ENCODE measurements around the gene ACTMAP. TPM values are rescaled to one million over a fixed set of nuclear protein-coding genes. Genes with fewer than 3 reads are reported as not detected.

ACTMAP gene
- total RNA-seq, 1 experiment from 2014 or later, result 39.3 TPM

DNA sequence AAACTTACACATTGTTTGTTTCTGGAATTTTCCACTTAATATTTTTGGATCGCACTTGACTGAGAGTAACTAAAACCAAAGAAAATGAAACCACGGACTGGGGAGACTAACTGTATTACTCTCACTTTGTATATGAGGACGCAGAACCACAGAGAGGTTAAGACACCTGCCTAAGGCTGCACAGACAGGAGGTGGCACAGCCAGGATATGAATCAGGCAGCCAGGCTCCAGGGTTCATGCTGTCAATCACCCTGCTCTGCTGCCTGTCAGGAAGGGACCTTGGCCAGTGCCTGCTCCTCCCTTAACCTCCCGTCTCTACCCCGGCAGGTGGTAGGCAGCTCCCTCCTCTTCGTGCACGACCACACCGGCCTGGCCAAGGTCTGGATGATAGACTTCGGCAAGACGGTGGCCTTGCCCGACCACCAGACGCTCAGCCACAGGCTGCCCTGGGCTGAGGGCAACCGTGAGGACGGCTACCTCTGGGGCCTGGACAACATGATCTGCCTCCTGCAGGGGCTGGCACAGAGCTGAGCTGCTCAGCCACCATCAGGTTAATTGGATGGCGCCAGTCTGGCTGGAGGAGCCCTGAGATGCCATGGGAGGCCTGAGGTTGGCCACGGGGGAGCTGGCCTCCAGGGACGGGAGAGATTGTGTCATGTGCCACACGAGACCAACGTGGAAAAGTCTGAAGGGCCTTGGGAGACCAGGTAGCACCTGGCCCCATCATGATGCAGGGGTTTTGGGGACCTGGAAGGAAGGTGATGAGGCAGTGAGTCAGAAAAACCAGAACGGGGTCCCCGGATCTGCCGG lies 11.0 kb downstream of the ACTMAP start:
- Histone ChIP-seq H3K27ac (no peak overlapping the region), H3K79me2 (ENCODE audit: low read depth) (no peaks in the 10 kb centered on the region)
- POLR2A ChIA-PET (ENCODE audit: unreplicated experiment), result no interaction called here

DNA sequence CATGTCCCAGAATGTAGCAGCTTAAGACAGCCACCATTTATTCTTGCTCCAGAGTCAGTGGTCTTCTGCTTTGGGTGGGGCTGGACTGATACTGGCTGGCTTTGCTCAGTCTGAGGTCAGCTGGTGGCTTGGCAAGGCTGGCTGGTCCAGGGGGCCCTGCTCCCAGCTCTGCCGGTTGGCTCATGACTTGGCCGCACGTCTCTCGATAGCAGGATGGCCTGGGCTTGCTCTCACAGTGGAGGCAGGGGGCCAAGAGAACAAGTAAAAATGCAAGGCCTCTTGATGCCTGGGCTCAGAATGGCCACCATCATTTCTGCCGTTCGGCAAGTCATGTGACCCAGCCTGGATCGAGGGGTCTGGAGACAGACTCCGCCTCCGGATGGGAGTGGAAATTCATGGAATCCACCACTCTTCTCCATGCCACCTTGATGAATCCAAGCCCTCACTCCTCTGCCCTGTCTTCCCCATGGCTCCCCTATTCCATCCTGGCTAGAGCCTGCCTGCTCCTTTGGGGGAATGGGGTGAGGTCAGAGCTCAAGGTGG lies 13.1 kb downstream of the ACTMAP start:
- H3K27me3 ChIP-seq (ENCODE audit: insufficient read depth, low read depth), result no peaks in the 10 kb centered on the region
- no peak overlapping the region for H3K27ac ChIP-seq
- H3F3A ChIP-seq (ENCODE audit: insufficient read depth, low read depth), result peaks cover 31% of the 10 kb centered on the region
- intact Hi-C loops (cut with micrococcal nuclease; ENCODE audit: unreplicated experiment), result no loop called here
- no peak overlapping the region for H3K4me2 ChIP-seq
- no peak for TF ChIP-seq EZH2 (IDR thresholded peaks at IDR 0.05; ENCODE audit: low read depth)
- no peak for TF ChIP-seq CTCF (conservative IDR thresholded peaks at IDR 0.05)
- peaks cover 15% of the 10 kb centered on the region for H3K4me1 ChIP-seq (replicated peaks; ENCODE audit: insufficient read depth)
- ChIA-PET CTCF (no interaction called here), POLR2A (ENCODE audit: unreplicated experiment) (interaction anchor here (0.6 kb wide), 1 partner anchor 526 kb away, joined by 3 read pairs; no protein-coding TSS in a partner anchor)
- BruUV-seq (replicated peaks), result no TSS peak
- H3K36me3 ChIP-seq (ENCODE audit: low read depth), result peaks cover 12% of the 10 kb centered on the region; the same call in 1 of the 2 replicates
- no peak for DNase-seq
- no peaks in the 10 kb centered on the region for H3K9me3 ChIP-seq (ENCODE audit: insufficient read depth, low read depth)
- H4K20me1 ChIP-seq (ENCODE audit: insufficient read depth), result no peaks in the 10 kb centered on the region; the same call in 1 of the 2 replicates
- H2AFZ ChIP-seq, result no peak overlapping the region
- H3K79me2 ChIP-seq (ENCODE audit: low read depth), result no peaks in the 10 kb centered on the region
- no peaks in the 10 kb centered on the region for H3K9me2 ChIP-seq (ENCODE audit: insufficient read depth)
- H3K4me3 ChIP-seq, result no peak overlapping the region

More for the DNA sequence above, 11.0 kb downstream of the ACTMAP start:
- H2AFZ ChIP-seq, result no peak overlapping the region
- H3K36me3 ChIP-seq (ENCODE audit: low read depth), result peaks cover 9% of the 10 kb centered on the region; the same call in 1 of the 2 replicates
- BruUV-seq (replicated peaks), result no TSS peak
- H3K4me3 ChIP-seq, result no peak overlapping the region
- TF ChIP-seq EZH2 (IDR thresholded peaks at IDR 0.05; ENCODE audit: low read depth), result no peak
- TF ChIP-seq CTCF (conservative IDR thresholded peaks at IDR 0.05), result no peak
- DNase-seq, result no peak
- peaks cover 31% of the 10 kb centered on the region for H3F3A ChIP-seq (ENCODE audit: insufficient read depth, low read depth)
- H3K4me1 ChIP-seq (replicated peaks; ENCODE audit: insufficient read depth), result peaks cover 15% of the 10 kb centered on the region
- H3K9me3 ChIP-seq (ENCODE audit: insufficient read depth, low read depth), result no peaks in the 10 kb centered on the region
- no peaks in the 10 kb centered on the region for H3K9me2 ChIP-seq (ENCODE audit: insufficient read depth)
- CTCF ChIA-PET, result no interaction called here
- no peak overlapping the region for H3K4me2 ChIP-seq
- H4K20me1 ChIP-seq (ENCODE audit: insufficient read depth), result no peaks in the 10 kb centered on the region; the same call in 1 of the 2 replicates
- no peaks in the 10 kb centered on the region for H3K27me3 ChIP-seq (ENCODE audit: insufficient read depth, low read depth)
- intact Hi-C loops (cut with micrococcal nuclease; ENCODE audit: unreplicated experiment), result no loop called here

GRCh38 chr19:40736661-40737060 lies 13.6 kb downstream of the ACTMAP start:
- no peak overlapping the region for H2AFZ ChIP-seq
- no peaks in the 10 kb centered on the region for H3K9me2 ChIP-seq (ENCODE audit: insufficient read depth)
- H3K4me1 ChIP-seq (replicated peaks; ENCODE audit: insufficient read depth), result peaks cover 15% of the 10 kb centered on the region
- intact Hi-C loops (cut with micrococcal nuclease; ENCODE audit: unreplicated experiment), result loop anchor here (1.0 kb wide), 2 partner anchors 14 to 17 kb away; partner anchors contain the start of gene ACTMAP
- H3K9me3 ChIP-seq (ENCODE audit: insufficient read depth, low read depth), result no peaks in the 10 kb centered on the region
- no peak overlapping the region for H3K4me3 ChIP-seq
- H3K36me3 ChIP-seq (ENCODE audit: low read depth), result peaks cover 12% of the 10 kb centered on the region; the same call in 1 of the 2 replicates
- no peaks in the 10 kb centered on the region; the same call in 1 of the 2 replicates for H4K20me1 ChIP-seq (ENCODE audit: insufficient read depth)
- H3K79me2 ChIP-seq (ENCODE audit: low read depth), result no peaks in the 10 kb centered on the region
- no peak overlapping the region for H3K4me2 ChIP-seq
- ChIA-PET POLR2A (ENCODE audit: unreplicated experiment) (interaction anchor here (0.7 to 1.4 kb wide), 4 partner anchors 12 to 271 kb away, joined by 5 to 10 read pairs (median 6); partner anchors contain the start of genes ACTMAP and BLVRB), CTCF (no interaction called here)
- no peak for DNase-seq
- H3K27ac ChIP-seq, result peak overlapping the region; percentile 65
- BruUV-seq (replicated peaks), result no TSS peak
- TF ChIP-seq EZH2 (IDR thresholded peaks at IDR 0.05; ENCODE audit: low read depth) (no peak), CTCF (conservative IDR thresholded peaks at IDR 0.05) (no peak)
- no peaks in the 10 kb centered on the region for H3K27me3 ChIP-seq (ENCODE audit: insufficient read depth, low read depth)
- H3F3A ChIP-seq (ENCODE audit: insufficient read depth, low read depth), result peaks cover 31% of the 10 kb centered on the region
